GM19193 (cell line): ENCODE data around the gene USF3.

Experiments used
- POLR2A ChIP-seq: IDR thresholded peaks from 4 replicates; pipeline ENCODE4 v1.6.1; 2011; ENCODE audit not compliant: insufficient read depth, insufficient read length; ENCODE audit errors: extremely low read depth

USF3 gene

GRCh38 chr3:113717308-113717707, 20.9 kb upstream of the USF3 start:
- no peak for TF ChIP-seq POLR2A

- TF ChIP-seq POLR2A = no peak
These were observed 18.3 kb upstream of the USF3 start for GRCh38 chr3:113714702-113715101.

GRCh38 chr3:113712129-113712528, 15.7 kb upstream of the USF3 start:
- no peak for TF ChIP-seq POLR2A

GRCh38 chr3:113707835-113708234, 11.4 kb upstream of the USF3 start:
- TF ChIP-seq POLR2A = no peak

GRCh38 chr3:113698956-113699355, 2.5 kb upstream of the USF3 start:
- no peak for TF ChIP-seq POLR2A

- no peak for TF ChIP-seq POLR2A
These were observed 1.8 kb upstream of the USF3 start for GRCh38 chr3:113698213-113698742.

- no peak for TF ChIP-seq POLR2A
These were observed 1.2 kb upstream of the USF3 start for GRCh38 chr3:113697500-113698090.

GRCh38 chr3:113696658-113697499, 437 bp upstream of the USF3 start:
- TF ChIP-seq POLR2A = no peak

GRCh38 chr3:113695431-113695785, 1.0 kb downstream of the USF3 start:
- no peak for TF ChIP-seq POLR2A

- no peak for TF ChIP-seq POLR2A
These were observed 6.0 kb downstream of the USF3 start for GRCh38 chr3:113690482-113690881.

- TF ChIP-seq POLR2A = no peak
These were observed 10.3 kb downstream of the USF3 start for GRCh38 chr3:113685956-113686721.

GRCh38 chr3:113685124-113685523, 11.3 kb downstream of the USF3 start:
- TF ChIP-seq POLR2A = no peak

- no peak for TF ChIP-seq POLR2A
These were observed 12.1 kb downstream of the USF3 start for GRCh38 chr3:113684271-113684819.

- TF ChIP-seq POLR2A = no peak
These were observed 17.7 kb downstream of the USF3 start for GRCh38 chr3:113678773-113679172.

- no peak for TF ChIP-seq POLR2A
These were observed 18.7 kb downstream of the USF3 start for GRCh38 chr3:113677737-113678136.
